Fibroblast of lung (primary cell): ENCODE results near the gene UGT1A10. TPM values are rescaled to one million over a fixed set of nuclear protein-coding genes. Genes with fewer than 3 reads are reported as not detected.

Experiments used
- DNase-seq, 2 donors: peaks; one replicate each; pipeline versions ENCODE4 v3.0.0 to v3.0.0-alpha.2; 2010; ENCODE audit warnings: low read depth in 2 of 2
- H2AFZ ChIP-seq: 2 replicates; pipeline ENCODE4 v1.5.1; 2012; ENCODE audit warnings: low read length, control low read depth, inconsistent platforms
- H3K27ac ChIP-seq: 2 replicates; pipeline ENCODE4 v1.5.1; 2011; ENCODE audit warnings: low read length, control low read depth; ENCODE audit not compliant: insufficient read depth
- H3K27me3 ChIP-seq: 2 replicates; pipeline ENCODE4 v1.5.1; 2011; ENCODE audit warnings: mild to moderate bottlenecking, low read length; ENCODE audit not compliant: control insufficient read depth, insufficient read depth
- H3K36me3 ChIP-seq: 2 replicates; pipeline ENCODE4 v1.5.1; 2011; ENCODE audit warnings: low read length; ENCODE audit not compliant: control insufficient read depth, insufficient read depth
- H3K4me1 ChIP-seq: 2 replicates; pipeline ENCODE4 v1.5.1; 2011; ENCODE audit warnings: low read length; ENCODE audit not compliant: control insufficient read depth, insufficient read depth; ENCODE audit errors: extremely low read depth
- H3K4me2 ChIP-seq: 2 replicates; pipeline ENCODE4 v1.5.1; 2011; ENCODE audit warnings: low read length, control low read depth; ENCODE audit not compliant: insufficient read depth; ENCODE audit errors: extremely low read depth
- H3K4me3 ChIP-seq, 4 experiments: fragments of 200-600 bp in 1 of 4; sonication (generic) in 1 of 4; replicated peaks in 1 of 4; 2 replicates each; pipeline ENCODE4 v1.5.1; 2011 to 2016; ENCODE audit warnings: low read length in 4 of 4, low read depth in 3 of 4, mild to moderate bottlenecking in 3 of 4, control low read depth in 2 of 4, inconsistent platforms in 1 of 4, mixed read lengths in 1 of 4; ENCODE audit not compliant: insufficient read depth in 1 of 4; ENCODE audit errors: control extremely low read depth in 1 of 4
- H3K79me2 ChIP-seq: 2 replicates; pipeline ENCODE4 v1.5.1; 2012; ENCODE audit warnings: mild to moderate bottlenecking, low read length, inconsistent platforms; ENCODE audit not compliant: control insufficient read depth, insufficient read depth
- H3K9ac ChIP-seq: 2 replicates; pipeline ENCODE4 v1.5.1; 2011; ENCODE audit warnings: mild to moderate bottlenecking, low read length, control low read depth; ENCODE audit not compliant: insufficient read depth
- H3K9me3 ChIP-seq: 2 replicates; pipeline ENCODE4 v1.5.1; 2012; ENCODE audit warnings: low read depth, low read length; ENCODE audit not compliant: control insufficient read depth, insufficient read depth
- H4K20me1 ChIP-seq: 2 replicates; pipeline ENCODE4 v1.5.1; 2011; ENCODE audit warnings: low read length; ENCODE audit not compliant: control insufficient read depth, insufficient read depth; ENCODE audit errors: extremely low read depth
- CTCF ChIP-seq, 2 donors: IDR thresholded peaks in 1 of 2; conservative IDR thresholded peaks in 1 of 2; 1 replicate in 1 of 2; 2 replicates in 1 of 2; pipeline ENCODE4 v1.5.1; 2011 to 2012; ENCODE audit warnings: low read length in 2 of 2, control low read depth in 1 of 2, inconsistent platforms in 1 of 2, low read depth in 1 of 2, mild to moderate bottlenecking in 1 of 2
- EZH2 ChIP-seq: IDR thresholded peaks from 2 replicates; pipeline ENCODE4 v1.5.1; 2012; ENCODE audit warnings: low read length, control low read depth, mild to moderate bottlenecking; ENCODE audit errors: missing control alignments
- polyA plus RNA-seq, 2 donors: library from polyadenylated mRNA; depleted of rRNA in 1 of 2; stranded (reverse) in 1 of 2; unstranded in 1 of 2; fragments of >200 nt; gene quantifications; 2 replicates each; pipeline ENCODE4 v1.2.1, GENCODE V29; 2011 to 2012; ENCODE audit warnings: missing spikeins in 1 of 2
- total RNA-seq: library from RNA; depleted of rRNA; stranded (reverse); fragments of >200 nt; gene quantifications from 2 replicates; pipeline ENCODE4 v1.2.1, GENCODE V29; 2014

Gene UGT1A10
- total and polyA plus RNA-seq, 2 donors (not counting 1 experiment from before 2014, with no cell fraction given): not detected

GRCh38 chr2:233821196-233821595 is 184.9 kb downstream of the UGT1A10 start:
- Histone ChIP-seq H3K36me3 (no peaks in the 10 kb centered on the region), H2AFZ (no peak overlapping the region), H3K4me3 (no peak overlapping the region), H3K27ac (no peak overlapping the region), H4K20me1 (no peaks in the 10 kb centered on the region), H3K9me3 (no peaks in the 10 kb centered on the region), H3K27me3 (peaks cover 4% of the 10 kb centered on the region), H3K79me2 (no peaks in the 10 kb centered on the region), H3K4me2 (no peak overlapping the region), H3K4me1 (no peaks in the 10 kb centered on the region), H3K9ac (no peak overlapping the region)
- no peak for DNase-seq
- TF ChIP-seq CTCF (conservative IDR thresholded peaks at IDR 0.05 in 1 of 2, IDR thresholded peaks at IDR 0.05 in 1 of 2; ENCODE audit: low read depth in 1 of 2, low read length in 2 of 2): no peak
- no peak for TF ChIP-seq EZH2

- TF ChIP-seq CTCF (conservative IDR thresholded peaks at IDR 0.05 in 1 of 2, IDR thresholded peaks at IDR 0.05 in 1 of 2; ENCODE audit: low read depth in 1 of 2, low read length in 2 of 2): no peak
- no peak for TF ChIP-seq EZH2
- Histone ChIP-seq H4K20me1 (no peaks in the 10 kb centered on the region), H3K79me2 (no peaks in the 10 kb centered on the region), H3K27ac (no peak overlapping the region), H3K36me3 (no peaks in the 10 kb centered on the region), H2AFZ (no peak overlapping the region), H3K9me3 (no peaks in the 10 kb centered on the region), H3K27me3 (peaks cover 4% of the 10 kb centered on the region), H3K4me3 (no peak overlapping the region), H3K9ac (no peak overlapping the region), H3K4me2 (no peak overlapping the region), H3K4me1 (no peaks in the 10 kb centered on the region)
- DNase-seq: no peak
These were observed 185.5 kb downstream of the UGT1A10 start for GRCh38 chr2:233821709-233822100.

- H3K4me3 ChIP-seq: no peak overlapping the region
These were observed 186.0 kb downstream of the UGT1A10 start for GRCh38 chr2:233822101-233822771.

More at GRCh38 chr2:233822101-233822771, 186.0 kb downstream of the UGT1A10 start:
- TF ChIP-seq CTCF (conservative IDR thresholded peaks at IDR 0.05 in 1 of 2, IDR thresholded peaks at IDR 0.05 in 1 of 2; ENCODE audit: low read depth in 1 of 2, low read length in 2 of 2) (no peak), EZH2 (no peak)
- Histone ChIP-seq H3K9me3 (no peaks in the 10 kb centered on the region), H3K79me2 (no peaks in the 10 kb centered on the region), H3K4me1 (no peaks in the 10 kb centered on the region), H3K27ac (no peak overlapping the region), H3K9ac (no peak overlapping the region), H3K36me3 (no peaks in the 10 kb centered on the region), H4K20me1 (no peaks in the 10 kb centered on the region), H3K4me2 (no peak overlapping the region), H2AFZ (no peak overlapping the region), H3K27me3 (peaks cover 4% of the 10 kb centered on the region)
- DNase-seq: no peak

Other genes with a start within 250 kb of the UGT1A10 start
- gene USP40, start 69.7 kb upstream of the UGT1A10 start, total RNA-seq: 34.9 and 40.6 TPM in 2 replicates
- gene USP40, start 69.7 kb upstream of the UGT1A10 start, polyA plus RNA-seq: 18.9 and 26.2 TPM in 2 replicates
- not detected in 2 replicates for gene UGT1A8, start 18.8 kb upstream of the UGT1A10 start, total RNA-seq
- not detected in 2 replicates for gene UGT1A8, start 18.8 kb upstream of the UGT1A10 start, polyA plus RNA-seq
- not detected in 2 replicates for gene UGT1A9, start 35.5 kb downstream of the UGT1A10 start, total RNA-seq
- not detected in 2 replicates for gene UGT1A9, start 35.5 kb downstream of the UGT1A10 start, polyA plus RNA-seq
- not detected in 2 replicates for gene UGT1A7, start 45.5 kb downstream of the UGT1A10 start, total RNA-seq
- not detected in 2 replicates for gene UGT1A7, start 45.5 kb downstream of the UGT1A10 start, polyA plus RNA-seq
- not detected in 2 replicates for gene UGT1A6, start 56.4 kb downstream of the UGT1A10 start, total RNA-seq
- not detected in 2 replicates for gene UGT1A6, start 56.4 kb downstream of the UGT1A10 start, polyA plus RNA-seq
- gene UGT1A5, start 76.5 kb downstream of the UGT1A10 start, total RNA-seq: not detected in 2 replicates
- gene UGT1A5, start 76.5 kb downstream of the UGT1A10 start, polyA plus RNA-seq: not detected in 2 replicates
- not detected in 2 replicates for gene UGT1A4, start 82.3 kb downstream of the UGT1A10 start, total RNA-seq
- not detected in 2 replicates for gene UGT1A4, start 82.3 kb downstream of the UGT1A10 start, polyA plus RNA-seq
- gene UGT1A3, start 92.6 kb downstream of the UGT1A10 start, total RNA-seq: not detected in 2 replicates
- gene UGT1A3, start 92.6 kb downstream of the UGT1A10 start, polyA plus RNA-seq: not detected in 2 replicates
- gene UGT1A1, start 123.8 kb downstream of the UGT1A10 start, total RNA-seq: not detected in 2 replicates
- gene UGT1A1, start 123.8 kb downstream of the UGT1A10 start, polyA plus RNA-seq: not detected in 2 replicates
- gene MROH2A, start 141.9 kb downstream of the UGT1A10 start, total RNA-seq: not detected in 2 replicates
- not detected in 2 replicates for gene MROH2A, start 141.9 kb downstream of the UGT1A10 start, polyA plus RNA-seq
- 0.26 and 5.8 TPM in 2 replicates for gene HJURP, start 218.1 kb downstream of the UGT1A10 start, total RNA-seq
- gene HJURP, start 218.1 kb downstream of the UGT1A10 start, polyA plus RNA-seq: 6.2 and 28.3 TPM in 2 replicates